Esophagus muscularis mucosa (tissue), 4 donors: Measurements from ENCODE around the gene GNG7. TPM values are rescaled to one million over a fixed set of nuclear protein-coding genes. Genes with fewer than 3 reads are reported as not detected.

ENCODE experiments used
- DNase-seq: peaks from one replicate; pipeline ENCODE4 v3.0.0-alpha.2; 2017; ENCODE audit errors: extremely low spot score
- H3K27ac ChIP-seq, 4 donors: fragments of 200-600 bp; sonication (generic); replicated peaks in 1 of 4; 1 replicate in 3 of 4; 2 replicates in 1 of 4; pipeline ENCODE4 v1.5.1; 2016 to 2019; ENCODE audit warnings: mild to moderate bottlenecking in 1 of 4
- H3K27me3 ChIP-seq, 4 donors: fragments of 200-600 bp; sonication (generic); one replicate each; pipeline versions ENCODE4 v1.5.1 to v1.6.0; 2016 to 2019
- H3K36me3 ChIP-seq, 4 donors: fragments of 200-600 bp; sonication (generic); one replicate each; pipeline ENCODE4 v1.5.1; 2016 to 2019
- H3K4me1 ChIP-seq, 4 donors: fragments of 200-600 bp; sonication (generic); one replicate each; pipeline ENCODE4 v1.5.1; 2016 to 2019
- H3K4me3 ChIP-seq, 4 donors: fragments of 200-600 bp; sonication (generic); 1 replicate in 2 of 4; 2 replicates in 2 of 4; pipeline ENCODE4 v1.5.1; 2016 to 2019; ENCODE audit warnings: mild to moderate bottlenecking in 4 of 4, moderate library complexity in 1 of 4
- H3K9me3 ChIP-seq, 4 donors: fragments of 200-600 bp; sonication (generic); 1 replicate in 3 of 4; 2 replicates in 1 of 4; pipeline ENCODE4 v1.5.1; 2016 to 2019
- EP300 ChIP-seq: sonication (generic); formaldehyde crosslinking; IDR thresholded peaks from one replicate; pipeline ENCODE4 v1.6.1; 2017; ENCODE audit warnings: antibody characterized with exemption
- POLR2A ChIP-seq: fragments of 450-650 bp; IDR thresholded peaks from one replicate; pipeline ENCODE4 v1.6.1; 2017; ENCODE audit warnings: antibody characterized with exemption, moderate library complexity, mild to moderate bottlenecking, low read depth
- POLR2AphosphoS5 ChIP-seq, 2 donors: sonication (generic); formaldehyde crosslinking; IDR thresholded peaks; one replicate each; pipeline ENCODE4 v1.6.1; 2017; ENCODE audit warnings: antibody characterized with exemption in 2 of 2
- WGBS: methylation state at CpG from one replicate; pipeline ENCODE4 v1.1.5; 2018; 5-methylcytosine and 5-hydroxymethylcytosine counted together
- intact Hi-C: fragments of 100-400 bp; cut with DNase I; formaldehyde crosslinking; loops from one replicate; pipeline ENCODE4 v1.15.1; 2023
- total RNA-seq, 4 donors: library from RNA; depleted of rRNA; stranded (reverse); fragments of >200 nt; gene quantifications; one replicate each; pipeline versions ENCODE4 v1.1.0 to v1.2.1, GENCODE V29; 2016
- TF ChIP-seq, protein P1 (sequence below), 3 experiments: fragments of 200-600 bp in 2 of 3; fragments of 450-650 bp in 1 of 3; sonication (generic) in 2 of 3; IDR thresholded peaks; one replicate each; pipeline ENCODE4 v1.5.1; 2017 to 2019; ENCODE audit warnings: antibody characterized with exemption in 3 of 3, mild to moderate bottlenecking in 2 of 3, moderate library complexity in 1 of 3

Gene GNG7
- total RNA-seq, 4 donors from 2014 or later = 6.3 to 18.8 (median 13.0) TPM

DNA sequence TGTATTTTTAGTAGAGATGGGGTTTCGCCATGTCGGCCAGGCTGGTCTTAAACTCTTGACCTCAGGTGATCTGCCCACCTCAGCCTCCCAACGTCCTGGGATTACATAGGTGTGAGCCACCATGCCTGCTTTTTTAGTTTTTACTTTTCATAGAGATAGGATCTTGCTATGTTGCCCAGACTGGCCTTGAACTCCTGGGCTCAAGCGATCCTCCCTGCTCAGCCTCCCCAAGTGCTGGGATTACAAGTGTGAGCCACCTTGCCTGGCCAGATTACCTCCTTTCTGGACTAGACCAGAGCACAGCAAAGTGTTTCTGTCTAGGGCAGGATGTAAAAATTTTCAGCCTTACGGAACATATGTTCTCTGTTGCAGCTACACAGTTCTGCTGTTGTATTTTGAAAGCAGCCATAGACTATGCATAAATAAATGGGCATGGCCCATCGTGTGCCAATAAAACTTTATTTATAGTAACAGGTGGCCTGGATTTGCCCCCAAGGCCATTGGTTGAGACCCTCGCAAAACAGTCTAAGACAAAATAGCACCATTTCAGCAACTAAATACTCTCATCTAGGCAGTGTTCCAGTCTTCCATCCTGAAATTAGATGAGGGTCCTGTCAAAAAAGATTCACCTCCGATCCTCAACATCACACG is 36.0 kb downstream of the GNG7 start:
- TF ChIP-seq, protein P1, sequence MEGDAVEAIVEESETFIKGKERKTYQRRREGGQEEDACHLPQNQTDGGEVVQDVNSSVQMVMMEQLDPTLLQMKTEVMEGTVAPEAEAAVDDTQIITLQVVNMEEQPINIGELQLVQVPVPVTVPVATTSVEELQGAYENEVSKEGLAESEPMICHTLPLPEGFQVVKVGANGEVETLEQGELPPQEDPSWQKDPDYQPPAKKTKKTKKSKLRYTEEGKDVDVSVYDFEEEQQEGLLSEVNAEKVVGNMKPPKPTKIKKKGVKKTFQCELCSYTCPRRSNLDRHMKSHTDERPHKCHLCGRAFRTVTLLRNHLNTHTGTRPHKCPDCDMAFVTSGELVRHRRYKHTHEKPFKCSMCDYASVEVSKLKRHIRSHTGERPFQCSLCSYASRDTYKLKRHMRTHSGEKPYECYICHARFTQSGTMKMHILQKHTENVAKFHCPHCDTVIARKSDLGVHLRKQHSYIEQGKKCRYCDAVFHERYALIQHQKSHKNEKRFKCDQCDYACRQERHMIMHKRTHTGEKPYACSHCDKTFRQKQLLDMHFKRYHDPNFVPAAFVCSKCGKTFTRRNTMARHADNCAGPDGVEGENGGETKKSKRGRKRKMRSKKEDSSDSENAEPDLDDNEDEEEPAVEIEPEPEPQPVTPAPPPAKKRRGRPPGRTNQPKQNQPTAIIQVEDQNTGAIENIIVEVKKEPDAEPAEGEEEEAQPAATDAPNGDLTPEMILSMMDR (IDR thresholded peaks at IDR 0.05) = no peak
- TF ChIP-seq POLR2A (no peak), POLR2AphosphoS5 (IDR thresholded peaks at IDR 0.05) (no peak), EP300 (no peak)
- Histone ChIP-seq H3K27me3 (no peaks in the 10 kb centered on the region), H3K4me1 (peaks cover 0 to 6% (median 0%) of the 10 kb centered on the region in 4 donors), H3K9me3 (peaks cover 0 to 6% (median 2%) of the 10 kb centered on the region in 4 donors), H3K36me3 (no peaks in the 10 kb centered on the region), H3K4me3 (no peak overlapping the region), H3K27ac (no peak overlapping the region)
- 88% methylated on average over 9 of the region's 9 CpGs for WGBS
- no peak for DNase-seq
- intact Hi-C loops = no loop called here

DNA sequence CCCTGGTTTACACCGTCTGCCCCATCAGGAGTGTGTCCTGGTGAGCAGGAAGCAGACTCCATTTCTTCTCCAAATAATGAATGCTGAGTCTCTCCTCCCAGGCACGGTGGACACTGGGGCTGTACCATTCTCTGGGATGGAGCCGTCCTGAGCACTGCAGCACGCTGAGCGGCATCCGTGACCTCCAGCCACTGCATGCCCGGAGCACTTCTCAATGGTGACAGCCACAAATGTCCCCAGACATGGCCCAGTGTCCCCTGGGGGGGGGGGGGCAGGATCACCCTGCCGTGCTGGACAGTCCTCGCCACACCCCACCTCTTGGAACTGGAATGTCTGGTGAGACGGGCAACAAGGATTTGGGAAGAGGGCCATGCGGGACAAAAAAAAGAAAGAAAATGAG is 37.4 kb downstream of the GNG7 start:
- 88% methylated on average over 10 of the region's 11 CpGs for WGBS
- H3K27me3 ChIP-seq = no peaks in the 10 kb centered on the region
- intact Hi-C loops = no loop called here
- no peaks in the 10 kb centered on the region for H3K36me3 ChIP-seq
- no peak for DNase-seq
- H3K4me3 ChIP-seq = no peak overlapping the region
- TF ChIP-seq, protein P1 (IDR thresholded peaks at IDR 0.05) = no peak
- TF ChIP-seq POLR2AphosphoS5 (IDR thresholded peaks at IDR 0.05) (no peak), POLR2A (no peak), EP300 (no peak)
- H3K4me1 ChIP-seq = peaks cover 0 to 6% (median 0%) of the 10 kb centered on the region in 4 donors
- no peak overlapping the region for H3K27ac ChIP-seq
- H3K9me3 ChIP-seq = peaks cover 0 to 6% (median 2%) of the 10 kb centered on the region in 4 donors

DNA sequence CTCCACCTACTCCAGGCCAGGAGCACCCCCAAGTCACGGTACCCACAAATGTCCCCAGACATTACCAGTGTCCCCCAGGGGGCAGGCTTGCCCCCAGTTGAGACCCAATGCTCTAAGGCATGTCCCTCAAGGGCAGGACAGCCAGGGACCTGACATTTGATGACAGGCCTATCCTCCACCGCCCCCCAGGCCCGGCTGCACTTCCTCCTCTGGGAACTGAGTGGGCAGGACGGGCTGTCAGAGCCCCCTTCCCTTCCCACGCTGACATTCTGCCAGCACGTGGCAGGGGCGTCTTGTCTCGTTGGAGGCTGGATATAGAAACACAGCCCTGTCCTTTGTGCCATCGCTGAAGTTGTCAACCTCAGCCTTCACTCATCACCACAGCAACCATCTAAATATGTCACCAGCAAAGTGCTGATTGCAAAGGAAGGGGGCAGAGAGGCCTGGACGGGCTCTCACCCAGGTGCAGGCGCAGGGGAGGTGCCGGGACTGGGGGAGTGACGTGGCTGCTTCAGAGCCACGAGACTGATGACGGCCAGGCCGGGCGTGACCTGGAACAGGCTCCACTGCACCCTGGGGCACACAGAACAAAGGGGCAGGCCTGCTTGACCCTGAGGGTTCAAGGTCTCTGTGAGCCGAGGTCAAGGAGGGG is 38.4 kb downstream of the GNG7 start:
- intact Hi-C loops = no loop called here
- H3K4me1 ChIP-seq = peaks cover 0 to 6% (median 0%) of the 10 kb centered on the region in 4 donors
- H3K27ac ChIP-seq = no peak overlapping the region
- TF ChIP-seq, protein P1 (IDR thresholded peaks at IDR 0.05) = no peak
- TF ChIP-seq POLR2AphosphoS5 (IDR thresholded peaks at IDR 0.05) = no peak
- no peak for TF ChIP-seq POLR2A
- no peak for TF ChIP-seq EP300
- WGBS = 84% methylated on average over 11 of the region's 18 CpGs
- peaks cover 0 to 6% (median 2%) of the 10 kb centered on the region in 4 donors for H3K9me3 ChIP-seq
- H3K4me3 ChIP-seq = no peak overlapping the region
- no peak for DNase-seq
- no peaks in the 10 kb centered on the region for H3K36me3 ChIP-seq
- no peaks in the 10 kb centered on the region for H3K27me3 ChIP-seq

DNA sequence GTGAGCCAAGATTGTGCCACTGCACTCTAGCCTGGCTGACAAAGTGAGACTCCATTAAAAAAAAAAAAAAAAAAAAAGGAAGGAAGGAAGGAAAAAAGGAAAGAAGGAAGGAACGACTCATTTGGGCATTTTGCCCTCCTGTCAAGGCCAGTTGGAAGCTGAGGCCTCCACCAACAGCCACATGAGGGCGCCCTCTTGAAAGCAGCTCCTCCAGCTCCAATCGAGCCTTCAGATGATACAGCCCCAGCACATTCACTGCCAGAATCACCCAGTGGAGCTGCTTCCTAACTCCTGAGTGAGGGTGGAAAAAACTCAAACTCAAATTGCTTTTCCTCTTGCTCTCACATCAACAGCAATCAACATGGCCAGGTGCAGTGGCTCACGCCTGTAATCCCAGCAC is 40.9 kb downstream of the GNG7 start:
- Histone ChIP-seq H3K4me1 (peaks cover 0 to 6% (median 0%) of the 10 kb centered on the region in 4 donors), H3K36me3 (peaks cover 0 to 4% (median under 1%) of the 10 kb centered on the region in 4 donors), H3K4me3 (no peak overlapping the region), H3K9me3 (peaks cover 0 to 6% (median 2%) of the 10 kb centered on the region in 4 donors), H3K27me3 (no peaks in the 10 kb centered on the region), H3K27ac (no peak overlapping the region)
- TF ChIP-seq, protein P1 (IDR thresholded peaks at IDR 0.05) = no peak
- TF ChIP-seq EP300 = no peak
- no peak for TF ChIP-seq POLR2AphosphoS5 (IDR thresholded peaks at IDR 0.05)
- no peak for TF ChIP-seq POLR2A
- DNase-seq = no peak
- intact Hi-C loops = no loop called here
- 81% methylated on average over 4 of the region's 4 CpGs for WGBS
